GM12892 (cell line): ENCODE measurements around the gene IPO9.

Source experiments
- DNase-seq: peaks from one replicate; pipeline ENCODE4 v3.0.0; 2011; ENCODE audit not compliant: insufficient read length
- FAIRE-seq: peaks from 2 replicates; lab custom pipeline; 2011; peaks lifted over from hg19 to GRCh38; lab: Jason Lieb, UNC
- POLR2A ChIP-seq: IDR thresholded peaks from 2 replicates; pipeline ENCODE4 v1.6.1; 2011; ENCODE audit warnings: low read depth, low read length, control low read depth
- POLR2AphosphoS5 ChIP-seq: IDR thresholded peaks from 2 replicates; pipeline ENCODE4 v1.6.1; 2011; ENCODE audit warnings: low read depth, low read length, control low read depth
- TAF1 ChIP-seq: IDR thresholded peaks from 2 replicates; pipeline ENCODE4 v1.6.1; 2011; ENCODE audit warnings: low read depth, mild to moderate bottlenecking, control low read depth, low read length, borderline replicate concordance

IPO9 gene

GRCh38 chr1:201904579-201904978 lies 75.6 kb downstream of the IPO9 start:
- TF ChIP-seq POLR2AphosphoS5 (no peak), TAF1 (no peak)
- FAIRE-seq = no peak
- DNase-seq = no peak

- peak; percentile 5 for FAIRE-seq
- no peak for DNase-seq
- no peak for TF ChIP-seq POLR2AphosphoS5
- no peak for TF ChIP-seq TAF1
- TF ChIP-seq POLR2A = no peak
Observed at GRCh38 chr1:201905234-201905890, 76.4 kb downstream of the IPO9 start.

GRCh38 chr1:201906336-201906735 lies 77.4 kb downstream of the IPO9 start:
- TF ChIP-seq POLR2AphosphoS5 (no peak), POLR2A (no peak), TAF1 (no peak)
- FAIRE-seq = no peak
- DNase-seq = no peak

- DNase-seq (no peak), FAIRE-seq (no peak)
- no peak for TF ChIP-seq TAF1
- no peak for TF ChIP-seq POLR2A
- no peak for TF ChIP-seq POLR2AphosphoS5
Observed at GRCh38 chr1:201907621-201908020, 78.7 kb downstream of the IPO9 start.

GRCh38 chr1:201911826-201912571 lies 83.0 kb downstream of the IPO9 start:
- no peak for DNase-seq
- FAIRE-seq = no peak
- TF ChIP-seq POLR2A = no peak
- no peak for TF ChIP-seq POLR2AphosphoS5
- no peak for TF ChIP-seq TAF1

GRCh38 chr1:201912832-201913231 lies 83.9 kb downstream of the IPO9 start:
- FAIRE-seq (no peak), DNase-seq (no peak)
- no peak for TF ChIP-seq POLR2A

- TF ChIP-seq POLR2A (no peak), POLR2AphosphoS5 (no peak), TAF1 (no peak)
- DNase-seq (no peak), FAIRE-seq (no peak)
Observed at GRCh38 chr1:201914456-201915235, 85.7 kb downstream of the IPO9 start.

- no peak for DNase-seq
- no peak for TF ChIP-seq POLR2A
- no peak for TF ChIP-seq TAF1
- no peak for TF ChIP-seq POLR2AphosphoS5
- peak; percentile 30 for FAIRE-seq
Observed at GRCh38 chr1:201916649-201917249, 87.8 kb downstream of the IPO9 start.

- FAIRE-seq (no peak), DNase-seq (no peak)
- TF ChIP-seq POLR2A (no peak), POLR2AphosphoS5 (no peak), TAF1 (no peak)
Observed at GRCh38 chr1:201917362-201918033, 88.5 kb downstream of the IPO9 start.

- TF ChIP-seq POLR2AphosphoS5 (no peak), POLR2A (no peak), TAF1 (no peak)
- DNase-seq = no peak
- no peak for FAIRE-seq
Observed at GRCh38 chr1:201918343-201918742, 89.4 kb downstream of the IPO9 start.

- no peak for DNase-seq
- FAIRE-seq = no peak
- TF ChIP-seq POLR2A (no peak), TAF1 (no peak), POLR2AphosphoS5 (no peak)
Observed at GRCh38 chr1:201921952-201922558, 93.1 kb downstream of the IPO9 start.
